SHP77 (cell line): ENCODE results near the gene ELL.
"Not testable (repeated sequence)": the region's sequence is repeated elsewhere in the genome, so short reads cannot be mapped to it uniquely, and the experiment has no call there.

Experiments
- DNase-seq, 2 experiments: peaks; one replicate each; lab custom pipeline; 2025; lab: John Stamatoyannopoulos, UW

The ELL gene

GRCh38 chr19:18531485-18531884 is 9.6 kb upstream of the ELL start:
- no peak for DNase-seq

- DNase-seq: no peak
Observed at GRCh38 chr19:18529782-18530181, 7.9 kb upstream of the ELL start.

- DNase-seq: no peak
Observed at GRCh38 chr19:18526316-18526715, 4.4 kb upstream of the ELL start.

- DNase-seq: no peak
Observed at GRCh38 chr19:18523841-18524240, 2.0 kb upstream of the ELL start.

- DNase-seq: not testable (repeated sequence)
Observed at GRCh38 chr19:18522862-18523440, 1.1 kb upstream of the ELL start.

GRCh38 chr19:18522124-18522861 is 423 bp upstream of the ELL start:
- DNase-seq: peak; percentile 100

GRCh38 chr19:18520848-18521691 is 800 bp downstream of the ELL start:
- no peak for DNase-seq

GRCh38 chr19:18519962-18520847 is 1.7 kb downstream of the ELL start:
- peak; percentile 67 to 79 for DNase-seq

- no peak for DNase-seq
Observed at GRCh38 chr19:18518639-18519038, 3.2 kb downstream of the ELL start.

GRCh38 chr19:18517606-18518005 is 4.3 kb downstream of the ELL start:
- DNase-seq: no peak

GRCh38 chr19:18515959-18516358 is 5.9 kb downstream of the ELL start:
- no peak for DNase-seq

- DNase-seq: peak; percentile 85 to 94
Observed at GRCh38 chr19:18514800-18515682, 6.8 kb downstream of the ELL start.

GRCh38 chr19:18513868-18514267 is 8.0 kb downstream of the ELL start:
- DNase-seq: no peak

- DNase-seq: no peak
Observed at GRCh38 chr19:18510216-18510615, 11.7 kb downstream of the ELL start.

- DNase-seq: peak; percentile 43 to 57
Observed at GRCh38 chr19:18508585-18508984, 13.3 kb downstream of the ELL start.

- DNase-seq: peak in 1 of 2 experiments; percentile 31
Observed at GRCh38 chr19:18507727-18508440, 14.0 kb downstream of the ELL start.

- DNase-seq: no peak
Observed at GRCh38 chr19:18507021-18507726, 14.7 kb downstream of the ELL start.

- no peak for DNase-seq
Observed at GRCh38 chr19:18506101-18506930, 15.6 kb downstream of the ELL start.
